Left cardiac atrium (tissue), 4 donors: ENCODE measurements around the gene CKAP5. TPM values are rescaled to one million over a fixed set of nuclear protein-coding genes. Genes with fewer than 3 reads are reported as not detected.
A peak's percentile ranks its signal among the peaks of the same experiment; 100 is the strongest.

Source experiments
- ATAC-seq, 2 donors: fragments of 200-7000 bp; cut with Tn5 transposase; one replicate each; pipeline ENCODE4 v1.9.1; 2020; ENCODE audit warnings: mild to moderate bottlenecking in 2 of 2, moderate library complexity in 2 of 2
- DNase-seq: peaks from one replicate; pipeline ENCODE4 v3.0.0-alpha.2; 2020
- intact Hi-C, 2 donors: fragments of 100-400 bp; cut with DNase I; formaldehyde crosslinking; loops; one replicate each; pipeline versions ENCODE4 v1.14.1 to v1.15.1; 2022 to 2023
- total RNA-seq, 2 donors: library from RNA; stranded (reverse); fragmentation: NEBNext Ultra II Directional; extraction: Animal tissue kit (Norgen Biotek cat#: 25700); gene quantifications; one replicate each; pipeline ENCODE4 v1.2.1, GENCODE V29; 2021
- donor health status: DM: no; HTN: yes; CAD: no.
- donor health status: DM: no; HTN: yes; CAD: no; lungs with severe emphysema.
- donor health status: DM: yes; HTN: yes; CAD: no.
- donor health status: Dilated cardiomyopathy.

CKAP5 gene
- total RNA-seq, 2 donors from 2014 or later: 56.3 to 57.1 TPM

DNA sequence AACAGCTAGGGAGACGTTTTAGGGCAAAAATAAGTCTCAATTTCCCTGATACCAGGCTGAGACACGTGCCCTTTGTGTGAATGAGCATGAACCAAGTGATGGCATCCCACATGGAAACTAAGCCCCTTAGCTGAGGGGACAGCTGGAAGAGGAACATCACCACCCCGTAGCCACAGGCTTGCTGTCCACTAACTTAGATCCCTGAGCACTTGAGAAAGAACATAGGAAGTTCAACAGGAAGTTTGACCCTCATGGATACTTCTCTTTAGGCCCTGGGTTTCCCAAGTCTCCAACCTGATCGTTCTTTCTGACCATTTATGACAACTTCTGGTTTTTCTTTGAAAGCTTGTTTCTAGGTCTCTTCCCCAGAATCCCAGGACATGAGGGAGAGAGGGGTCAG lies 11.6 kb upstream of the CKAP5 start:
- intact Hi-C loops: no loop called here
- ATAC-seq: peak in 1 of 2 donors; percentile 58
- DNase-seq: no peak

DNA sequence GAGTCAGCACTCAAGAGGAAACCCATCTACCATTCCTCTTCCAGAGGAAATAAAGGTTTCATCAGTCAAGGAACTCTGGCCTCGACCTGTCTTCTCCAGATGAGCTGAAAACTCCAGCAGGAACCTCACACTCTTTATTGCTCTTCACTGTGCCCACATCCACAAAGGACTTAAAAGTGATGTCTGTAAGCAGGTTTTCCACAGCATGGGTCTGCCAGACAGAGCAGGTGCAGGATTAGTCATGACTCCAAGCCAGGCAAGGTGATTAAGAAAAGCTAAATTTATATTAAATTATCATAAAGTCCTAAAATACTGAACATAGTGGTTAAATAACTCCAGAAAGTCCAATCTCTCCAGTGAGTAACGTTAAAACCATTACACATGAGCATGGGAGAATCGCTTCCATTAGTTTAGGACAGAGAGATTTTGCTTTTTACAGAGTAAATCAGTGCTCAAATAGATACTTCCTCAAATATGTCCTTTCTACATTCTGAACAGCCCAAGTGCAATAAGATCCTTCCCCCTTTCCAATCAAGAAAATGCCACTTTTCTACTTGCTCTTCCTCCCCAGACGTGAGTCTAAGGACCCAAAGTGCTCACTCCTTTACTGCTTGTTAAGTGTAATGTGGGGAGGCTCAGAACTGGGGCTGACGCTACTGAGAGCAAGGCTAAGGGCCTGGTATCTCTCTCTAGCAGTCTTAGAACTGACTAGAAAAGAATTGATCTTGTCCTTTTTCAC lies 10.7 kb upstream of the CKAP5 start:
- no peak for DNase-seq
- intact Hi-C loops: no loop called here
- ATAC-seq: peak in 1 of 2 donors; percentile 30

- no peak for ATAC-seq
- no peak for DNase-seq
- intact Hi-C loops: no loop called here
Measured at GRCh38 chr11:46855863-46856262, 9.8 kb upstream of the CKAP5 start.

DNA sequence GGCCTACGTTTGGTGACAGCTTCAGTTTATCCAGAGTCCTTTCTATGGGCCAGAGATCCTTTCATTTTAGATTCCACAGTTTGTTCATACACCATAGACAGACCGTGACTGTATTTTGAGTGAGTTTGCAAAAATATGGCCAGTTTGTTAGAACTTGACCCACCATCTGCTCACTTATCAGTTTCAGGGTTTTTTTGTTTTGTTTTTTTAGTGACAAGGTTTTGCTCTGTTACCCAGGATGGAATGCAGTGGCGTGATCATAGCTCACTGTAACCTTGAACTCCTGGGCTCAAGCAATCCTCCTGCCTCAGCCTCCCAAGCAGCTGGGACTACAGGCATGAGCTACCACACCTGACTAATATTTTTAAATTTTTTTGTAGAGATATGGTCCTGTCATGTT lies 9.1 kb upstream of the CKAP5 start:
- ATAC-seq (no peak), DNase-seq (no peak)
- intact Hi-C loops: no loop called here

GRCh38 chr11:46850829-46851380 lies 4.8 kb upstream of the CKAP5 start:
- ATAC-seq (no peak), DNase-seq (no peak)
- intact Hi-C loops: no loop called here

- DNase-seq: no peak
- intact Hi-C loops: no loop called here
- ATAC-seq: no peak
Measured at GRCh38 chr11:46849631-46850030, 3.6 kb upstream of the CKAP5 start.

- ATAC-seq (peak in 1 of 2 donors; percentile 5), DNase-seq (no peak)
- intact Hi-C loops: no loop called here
Measured at GRCh38 chr11:46846510-46846830, 390 bp upstream of the CKAP5 start.

- ATAC-seq (no peak), DNase-seq (no peak)
- intact Hi-C loops: no loop called here
Measured at GRCh38 chr11:46845440-46845739, 690 bp downstream of the CKAP5 start.

GRCh38 chr11:46840116-46840515 lies 6.0 kb downstream of the CKAP5 start:
- intact Hi-C loops: no loop called here
- DNase-seq: no peak
- no peak for ATAC-seq

DNA sequence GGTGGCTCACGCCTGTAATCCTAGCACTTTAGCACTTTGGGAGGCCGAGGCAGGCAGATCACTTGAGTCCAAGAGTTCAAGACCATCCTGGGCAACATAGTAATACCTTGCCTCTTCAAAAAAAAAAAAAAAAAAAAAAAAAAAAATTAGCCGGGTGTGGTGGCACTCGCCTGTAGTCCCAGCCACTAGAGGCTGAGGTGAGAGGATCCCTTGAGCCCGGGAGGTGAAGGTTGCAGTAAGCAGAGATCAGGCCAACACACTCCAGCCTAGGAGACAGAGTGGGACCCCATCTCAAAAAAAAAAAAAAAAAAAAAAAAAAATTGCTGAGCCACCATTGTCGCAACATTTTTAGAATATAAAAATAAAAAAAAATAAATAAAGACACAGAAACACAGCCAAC lies 7.6 kb downstream of the CKAP5 start:
- no peak for DNase-seq
- intact Hi-C loops: no loop called here
- no peak for ATAC-seq

DNA sequence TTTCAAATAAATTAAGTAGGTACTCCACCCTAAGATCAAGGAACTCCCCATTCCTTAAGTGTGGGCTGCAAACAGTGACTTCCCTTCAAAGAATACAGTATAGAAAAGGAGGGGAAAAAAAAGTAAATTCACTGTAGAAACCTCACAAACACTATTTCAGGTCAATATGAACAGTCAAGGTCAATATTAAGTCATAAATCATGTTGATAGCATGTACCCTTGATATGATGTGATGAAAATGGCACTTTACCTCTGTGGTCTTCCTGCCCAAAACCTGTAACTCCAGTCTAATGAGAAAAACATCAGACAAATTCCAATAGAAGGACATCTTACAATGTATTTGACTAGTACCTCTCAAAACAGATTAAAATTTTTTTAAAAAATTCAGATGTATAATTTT lies 8.2 kb downstream of the CKAP5 start:
- ATAC-seq (no peak), DNase-seq (no peak)
- intact Hi-C loops: no loop called here

- DNase-seq (no peak), ATAC-seq (no peak)
- intact Hi-C loops: no loop called here
Measured at GRCh38 chr11:46836870-46837269, 9.2 kb downstream of the CKAP5 start.

DNA sequence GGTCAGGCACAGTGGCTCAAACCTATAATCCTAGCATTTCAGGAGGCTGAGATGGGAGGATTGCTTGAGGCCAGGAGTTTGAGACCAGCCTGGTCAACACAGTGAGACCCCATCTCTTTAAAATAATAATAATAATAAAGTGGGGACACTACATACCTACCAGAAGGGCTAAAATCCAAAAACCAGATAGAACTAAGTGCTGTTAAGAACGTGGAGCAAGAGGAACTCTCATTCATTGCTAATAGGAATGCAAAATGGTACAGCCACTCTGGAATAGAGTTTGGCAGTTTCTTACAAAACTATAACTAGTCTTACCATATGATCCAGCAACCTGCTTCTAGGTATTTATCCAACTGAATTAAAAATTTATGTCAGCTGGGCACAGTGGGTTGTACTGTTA lies 9.6 kb downstream of the CKAP5 start:
- intact Hi-C loops: no loop called here
- DNase-seq (no peak), ATAC-seq (no peak)

DNA sequence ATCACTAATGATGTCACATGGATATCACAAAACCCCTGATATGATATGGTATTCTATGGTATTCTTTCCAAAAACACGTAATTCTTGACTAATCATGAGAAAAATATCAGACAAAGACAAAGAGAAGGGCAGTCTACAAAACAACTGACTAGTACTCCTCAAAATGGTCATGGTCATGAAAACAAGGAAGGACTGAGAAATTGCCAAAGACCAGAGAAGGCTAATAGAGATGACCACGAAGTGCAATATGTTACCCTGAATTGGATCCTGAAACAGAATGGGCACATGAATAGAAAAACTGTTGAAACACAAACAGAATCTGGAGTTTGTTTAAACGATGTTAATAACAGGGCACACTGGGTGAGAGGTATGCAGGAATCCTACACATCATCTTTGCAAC lies 10.2 kb downstream of the CKAP5 start:
- ATAC-seq (no peak), DNase-seq (no peak)
- intact Hi-C loops: no loop called here

- ATAC-seq: no peak
- intact Hi-C loops: no loop called here
Measured at GRCh38 chr11:46834821-46835220, 11.3 kb downstream of the CKAP5 start.

DNA sequence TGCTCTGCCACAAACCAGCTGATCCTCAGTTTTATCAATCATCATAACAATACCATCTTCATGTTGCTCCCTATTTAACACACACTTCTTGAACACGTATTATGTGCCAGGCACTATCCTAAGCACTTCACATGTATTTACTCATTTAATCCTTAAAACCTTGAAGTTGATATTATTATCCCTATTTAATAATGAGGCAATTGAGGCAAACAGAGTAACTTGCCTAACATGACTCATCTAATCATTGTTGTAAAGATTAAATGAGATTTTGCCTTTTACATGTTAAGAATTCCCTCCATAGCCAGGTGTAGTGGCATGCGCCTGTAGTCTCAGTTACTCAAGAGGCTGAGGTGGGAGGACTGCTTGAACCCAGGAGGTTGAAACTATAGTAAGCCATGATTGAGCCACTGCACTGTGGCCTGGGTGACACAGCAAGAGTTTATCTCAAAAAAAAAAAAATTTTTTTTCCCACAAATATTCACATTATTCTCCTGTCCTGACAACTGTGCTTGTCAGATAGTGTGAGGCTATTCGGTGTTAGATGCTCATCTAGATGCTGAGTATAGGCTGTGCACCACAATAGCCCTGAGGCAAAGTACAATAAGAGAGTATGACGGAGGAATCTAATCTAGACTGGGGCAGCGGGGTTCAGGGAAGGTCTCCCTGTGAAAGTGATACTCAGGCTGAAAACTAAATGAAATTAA lies 13.4 kb downstream of the CKAP5 start:
- intact Hi-C loops: no loop called here
- ATAC-seq: no peak
- DNase-seq: no peak

More at GRCh38 chr11:46834821-46835220, 11.3 kb downstream of the CKAP5 start:
- DNase-seq: no peak

- intact Hi-C loops: no loop called here
- DNase-seq: no peak
- no peak for ATAC-seq
Measured at GRCh38 chr11:46827995-46828394, 18.1 kb downstream of the CKAP5 start.

DNA sequence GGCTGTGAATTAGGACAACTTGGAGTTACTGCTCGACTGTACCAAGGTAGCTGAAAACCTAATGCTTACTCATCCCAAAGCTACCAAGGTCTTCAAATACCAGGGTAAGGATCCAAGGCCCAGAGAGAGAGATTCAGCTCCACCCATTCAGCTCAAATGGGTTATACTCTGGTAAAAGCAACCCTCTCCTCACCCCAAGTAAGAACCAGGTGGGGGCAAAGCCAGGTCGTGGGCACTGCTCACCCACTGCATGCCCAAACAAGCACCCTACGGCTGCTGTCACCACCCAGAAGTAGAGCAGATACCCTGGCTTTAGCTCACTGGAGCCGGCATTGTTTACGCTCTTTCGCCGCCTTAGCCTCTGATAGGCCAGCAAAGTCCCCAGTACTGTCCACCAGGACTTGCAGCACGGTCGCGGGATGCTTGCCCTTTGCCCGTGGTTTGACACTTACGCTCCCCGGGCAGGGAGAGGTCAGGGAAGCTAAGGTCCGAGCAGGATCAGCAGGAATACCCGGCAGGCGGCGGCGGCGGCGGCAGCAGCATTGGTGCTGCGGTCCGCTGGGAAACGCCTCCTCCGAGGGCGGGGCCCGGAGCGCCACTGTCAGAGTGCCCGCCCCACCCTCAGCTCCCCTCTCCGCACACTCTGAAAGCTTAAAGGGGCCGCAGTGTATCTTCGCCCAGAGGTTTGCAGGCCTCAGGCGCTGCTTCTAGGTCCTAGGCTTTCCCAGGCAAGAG lies 19.6 kb downstream of the CKAP5 start:
- intact Hi-C loops: no loop called here
- peak; percentile 100 for ATAC-seq
- peak; percentile 90 for DNase-seq

GRCh38 chr11:46808799-46809431 lies 37.2 kb downstream of the CKAP5 start:
- DNase-seq (no peak), ATAC-seq (peak in 1 of 2 donors; percentile 34)
- intact Hi-C loops: no loop called here
